Measurements from ENCODE around the gene PCBP4. TPM values are rescaled to one million over a fixed set of nuclear protein-coding genes. Genes with fewer than 3 reads are reported as not detected.

The PCBP4 gene
- total and polyA plus RNA-seq, 2 experiments from 2014 or later: 40.4 to 71.2 TPM

- no peaks in the 10 kb centered on the region for H3K36me3 ChIP-seq (ENCODE audit: low read depth)
- DNase-seq: no peak
- in situ Hi-C loops (cut with MboI): no loop called here
Observed at GRCh38 chr3:51946796-51947195, 20.5 kb downstream of the PCBP4 start.

DNA sequence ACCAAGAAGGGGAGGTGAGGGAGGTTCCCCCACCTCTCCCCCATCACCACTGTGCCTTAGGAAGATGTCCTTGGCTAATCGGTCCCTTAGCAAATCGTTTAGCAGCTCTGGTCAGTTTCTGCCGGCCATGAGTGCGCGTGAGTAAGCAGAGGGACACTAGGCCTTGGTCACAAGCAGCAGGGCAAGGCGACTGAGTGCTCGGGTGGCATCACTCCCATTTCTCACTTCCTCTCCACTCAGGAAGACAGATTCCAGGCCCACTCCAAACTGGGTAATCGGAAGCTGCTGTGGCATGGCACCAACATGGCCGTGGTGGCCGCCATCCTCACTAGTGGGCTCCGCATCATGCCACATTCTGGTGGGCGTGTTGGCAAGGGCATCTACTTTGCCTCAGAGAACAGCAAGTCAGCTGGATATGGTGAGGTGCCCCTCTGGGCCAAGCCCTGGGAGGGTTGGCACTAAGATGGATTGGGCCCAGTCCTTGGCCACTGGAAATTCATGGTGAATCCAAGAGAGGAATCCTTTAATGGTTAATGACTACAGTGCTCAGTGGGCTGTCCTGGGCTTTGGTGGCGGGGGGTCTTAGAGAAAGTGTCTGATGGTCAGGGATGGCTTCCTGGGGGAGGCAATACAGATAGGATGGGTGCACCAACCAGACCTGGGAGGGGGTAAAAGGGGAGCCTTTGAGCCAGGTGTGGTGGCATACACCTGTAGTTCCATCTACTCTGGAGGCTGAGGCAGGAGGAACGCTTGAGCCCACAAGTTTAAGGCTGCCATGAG is 21.1 kb downstream of the PCBP4 start:
- H4K20me1 ChIP-seq (ENCODE audit: insufficient read depth): no peaks in the 10 kb centered on the region
- H3K9me2 ChIP-seq (ENCODE audit: insufficient read depth): no peaks in the 10 kb centered on the region
- no peaks in the 10 kb centered on the region for H3K36me3 ChIP-seq (ENCODE audit: low read depth)
- H3K4me3 ChIP-seq: no peak overlapping the region
- H3K27me3 ChIP-seq (replicated peaks; ENCODE audit: insufficient read depth): no peaks in the 10 kb centered on the region
- no peak overlapping the region for H3K9ac ChIP-seq
- H3K79me2 ChIP-seq (ENCODE audit: insufficient read depth): peaks cover 5% of the 10 kb centered on the region; the same call in 1 of the 2 replicates
- H3K4me2 ChIP-seq (ENCODE audit: unreplicated experiment): no peak overlapping the region
- H3K27ac ChIP-seq: no peak overlapping the region
- in situ Hi-C loops (cut with MboI): no loop called here
- no peaks in the 10 kb centered on the region for H3K9me3 ChIP-seq (ENCODE audit: low read depth)
- no peak overlapping the region for H2AFZ ChIP-seq
- peaks cover 14% of the 10 kb centered on the region; the same call in 1 of the 2 replicates for H3F3A ChIP-seq (ENCODE audit: insufficient read depth)
- TF ChIP-seq EZH2 (IDR thresholded peaks at IDR 0.05; ENCODE audit: insufficient read depth, poor library complexity, severe bottlenecking): no peak
- no peak for TF ChIP-seq EZH2phosphoT487 (IDR thresholded peaks at IDR 0.05; ENCODE audit: insufficient read depth, low read depth)
- 94 to 96% methylated on average over 14 of the region's 14 CpGs for WGBS, 2 experiments (ENCODE audit: low coverage in 1 of 2, low lambda C conversion rate in 2 of 2, missing lambda C conversion rate in 2 of 2)
- H3K4me1 ChIP-seq (ENCODE audit: insufficient read depth): peaks cover 11% of the 10 kb centered on the region
- no peak for DNase-seq

More at GRCh38 chr3:51946796-51947195, 20.5 kb downstream of the PCBP4 start:
- no peak for TF ChIP-seq EZH2phosphoT487 (IDR thresholded peaks at IDR 0.05; ENCODE audit: insufficient read depth, low read depth)
- no peak for TF ChIP-seq EZH2 (IDR thresholded peaks at IDR 0.05; ENCODE audit: insufficient read depth, poor library complexity, severe bottlenecking)
- Histone ChIP-seq H3K27ac (no peak overlapping the region), H3K9me2 (ENCODE audit: insufficient read depth) (no peaks in the 10 kb centered on the region), H3K79me2 (ENCODE audit: insufficient read depth) (no peaks in the 10 kb centered on the region), H2AFZ (no peak overlapping the region), H3K27me3 (replicated peaks; ENCODE audit: insufficient read depth) (no peaks in the 10 kb centered on the region), H4K20me1 (ENCODE audit: insufficient read depth) (no peaks in the 10 kb centered on the region), H3K4me1 (ENCODE audit: insufficient read depth) (peaks cover 11% of the 10 kb centered on the region), H3K9me3 (ENCODE audit: low read depth) (no peaks in the 10 kb centered on the region), H3K9ac (no peak overlapping the region), H3F3A (ENCODE audit: insufficient read depth) (peaks cover 14% of the 10 kb centered on the region; the same call in 1 of the 2 replicates), H3K4me3 (no peak overlapping the region), H3K4me2 (ENCODE audit: unreplicated experiment) (no peak overlapping the region)
- WGBS, 2 experiments (ENCODE audit: low coverage in 1 of 2, low lambda C conversion rate in 2 of 2, missing lambda C conversion rate in 2 of 2): 64 to 81% methylated on average over 4 of the region's 4 CpGs

DNA sequence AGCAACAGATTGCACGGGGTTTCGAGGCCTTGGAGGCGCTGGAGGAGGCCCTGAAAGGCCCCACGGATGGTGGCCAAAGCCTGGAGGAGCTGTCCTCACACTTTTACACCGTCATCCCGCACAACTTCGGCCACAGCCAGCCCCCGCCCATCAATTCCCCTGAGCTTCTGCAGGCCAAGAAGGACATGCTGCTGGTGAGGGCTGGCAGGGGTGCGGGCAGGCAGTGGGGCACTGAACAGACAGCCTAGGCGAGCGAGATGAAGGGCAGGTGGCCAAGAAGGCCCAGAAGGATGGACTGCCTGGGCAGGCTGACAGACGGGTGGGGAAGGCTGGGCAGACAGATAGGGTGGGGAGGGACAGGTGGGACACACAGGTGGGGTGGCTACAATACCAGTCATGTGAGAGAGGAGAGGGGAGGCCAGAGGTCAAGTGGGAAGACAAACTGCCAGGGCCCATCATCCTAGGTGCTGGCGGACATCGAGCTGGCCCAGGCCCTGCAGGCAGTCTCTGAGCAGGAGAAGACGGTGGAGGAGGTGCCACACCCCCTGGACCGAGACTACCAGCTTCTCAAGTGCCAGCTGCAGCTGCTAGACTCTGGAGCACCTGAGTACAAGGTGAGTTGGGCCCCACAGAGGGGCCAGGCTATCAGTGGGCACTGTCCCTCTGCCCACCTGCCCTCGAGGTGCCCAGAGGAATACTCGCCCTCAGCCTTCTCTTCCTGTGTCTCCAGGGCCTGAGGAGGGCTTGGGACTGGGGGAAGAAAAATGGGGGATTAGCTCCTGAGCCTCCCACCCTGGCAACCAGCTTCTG is 22.0 kb downstream of the PCBP4 start:
- in situ Hi-C loops (cut with MboI): no loop called here

GRCh38 chr3:51944451-51945021 is 22.7 kb downstream of the PCBP4 start:
- no peaks in the 10 kb centered on the region for H3K9me3 ChIP-seq (ENCODE audit: low read depth)
- H3K27me3 ChIP-seq (replicated peaks; ENCODE audit: insufficient read depth): no peaks in the 10 kb centered on the region
- TF ChIP-seq EZH2 (IDR thresholded peaks at IDR 0.05; ENCODE audit: insufficient read depth, poor library complexity, severe bottlenecking): no peak
- no peak for TF ChIP-seq EZH2phosphoT487 (IDR thresholded peaks at IDR 0.05; ENCODE audit: insufficient read depth, low read depth)
- no peaks in the 10 kb centered on the region for H3K36me3 ChIP-seq (ENCODE audit: low read depth)
- no peak overlapping the region for H2AFZ ChIP-seq
- H3K9ac ChIP-seq: no peak overlapping the region
- no peak overlapping the region for H3K4me2 ChIP-seq (ENCODE audit: unreplicated experiment)
- H3K9me2 ChIP-seq (ENCODE audit: insufficient read depth): no peaks in the 10 kb centered on the region
- H3K79me2 ChIP-seq (ENCODE audit: insufficient read depth): peaks cover 20% of the 10 kb centered on the region
- DNase-seq: no peak
- peaks cover 20% of the 10 kb centered on the region for H3K4me1 ChIP-seq (ENCODE audit: insufficient read depth)
- no peak overlapping the region for H3K4me3 ChIP-seq
- in situ Hi-C loops (cut with MboI): no loop called here
- no peak overlapping the region for H3K27ac ChIP-seq
- WGBS, 2 experiments (ENCODE audit: low coverage in 1 of 2, low lambda C conversion rate in 2 of 2, missing lambda C conversion rate in 2 of 2): 93 to 96% methylated on average over 11 of the region's 11 CpGs
- no peaks in the 10 kb centered on the region for H4K20me1 ChIP-seq (ENCODE audit: insufficient read depth)
- H3F3A ChIP-seq (ENCODE audit: insufficient read depth): peaks cover 13% of the 10 kb centered on the region; the same call in 1 of the 2 replicates

More for the DNA sequence above, 22.0 kb downstream of the PCBP4 start:
- H3K4me3 ChIP-seq: no peak overlapping the region
- no peaks in the 10 kb centered on the region for H3K9me3 ChIP-seq (ENCODE audit: low read depth)
- no peak for TF ChIP-seq EZH2 (IDR thresholded peaks at IDR 0.05; ENCODE audit: insufficient read depth, poor library complexity, severe bottlenecking)
- no peak for DNase-seq
- H2AFZ ChIP-seq: no peak overlapping the region
- no peaks in the 10 kb centered on the region for H3K9me2 ChIP-seq (ENCODE audit: insufficient read depth)
- H3K9ac ChIP-seq: no peak overlapping the region
- H3F3A ChIP-seq (ENCODE audit: insufficient read depth): peaks cover 14% of the 10 kb centered on the region; the same call in 1 of the 2 replicates
- H4K20me1 ChIP-seq (ENCODE audit: insufficient read depth): no peaks in the 10 kb centered on the region
- WGBS, 2 experiments (ENCODE audit: low coverage in 1 of 2, low lambda C conversion rate in 2 of 2, missing lambda C conversion rate in 2 of 2): 86 to 89% methylated on average over 18 of the region's 18 CpGs
- H3K4me2 ChIP-seq (ENCODE audit: unreplicated experiment): no peak overlapping the region
- H3K79me2 ChIP-seq (ENCODE audit: insufficient read depth): peaks cover 13% of the 10 kb centered on the region
- H3K27me3 ChIP-seq (replicated peaks; ENCODE audit: insufficient read depth): no peaks in the 10 kb centered on the region
- H3K36me3 ChIP-seq (ENCODE audit: low read depth): no peaks in the 10 kb centered on the region
- peaks cover 19% of the 10 kb centered on the region for H3K4me1 ChIP-seq (ENCODE audit: insufficient read depth)
- H3K27ac ChIP-seq: no peak overlapping the region

All from GM23248 (cell line).